AG04449 (cell line): ENCODE data around the gene TRNT1.

Source experiments
- CTCF ChIA-PET: fragments of 350-600 bp; formaldehyde crosslinking; extraction: SDS; loops from one replicate; lab custom pipeline; 2021; ENCODE audit warnings: antibody characterized with exemption; lab: Yijun Ruan, JAX
- POLR2A ChIA-PET: fragments of 400-600, 350-600 bp; formaldehyde crosslinking; extraction: SDS; loops from one replicate; lab custom pipeline; 2020; ENCODE audit warnings: antibody characterized with exemption, inconsistent platforms; lab: Yijun Ruan, JAX
- DNase-seq: peaks from one replicate; pipeline ENCODE4 v3.0.0-alpha.2; 2010; ENCODE audit warnings: low read depth, low spot score
- H3K4me3 ChIP-seq: 2 replicates; pipeline ENCODE4 v1.5.1; 2011; ENCODE audit warnings: low read depth, mild to moderate bottlenecking, control low read depth, low read length
- TF ChIP-seq, protein P1 (sequence below): IDR thresholded peaks from one replicate; pipeline ENCODE4 v1.5.1; 2011; ENCODE audit warnings: mild to moderate bottlenecking, moderate library complexity, low read length, control low read depth, inconsistent platforms; ENCODE audit not compliant: insufficient read depth; ENCODE audit errors: missing control alignments

The TRNT1 gene

DNA sequence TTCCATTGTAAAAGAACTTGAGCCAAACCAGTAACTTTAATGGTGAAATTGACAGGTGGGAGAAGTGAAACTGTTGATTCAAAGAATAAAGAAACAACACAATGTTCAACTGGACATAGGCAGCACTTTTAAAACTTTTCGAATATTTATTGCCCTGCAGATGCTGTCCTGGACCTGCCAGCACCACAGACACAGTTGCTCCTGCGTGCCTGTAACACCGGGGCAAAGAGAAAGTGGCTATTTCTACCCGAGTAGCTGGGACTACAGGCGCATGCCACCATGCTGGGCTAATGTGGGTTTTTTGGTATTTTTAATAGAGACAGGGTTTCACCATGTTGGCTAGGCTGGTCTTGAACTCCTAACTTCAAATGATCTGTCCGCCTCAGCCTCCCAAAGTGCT is 24.0 kb upstream of the TRNT1 start:
- CTCF ChIA-PET = no interaction called here
- no peak for DNase-seq
- POLR2A ChIA-PET = no interaction called here
- no peak overlapping the region for H3K4me3 ChIP-seq
- TF ChIP-seq, protein P1, sequence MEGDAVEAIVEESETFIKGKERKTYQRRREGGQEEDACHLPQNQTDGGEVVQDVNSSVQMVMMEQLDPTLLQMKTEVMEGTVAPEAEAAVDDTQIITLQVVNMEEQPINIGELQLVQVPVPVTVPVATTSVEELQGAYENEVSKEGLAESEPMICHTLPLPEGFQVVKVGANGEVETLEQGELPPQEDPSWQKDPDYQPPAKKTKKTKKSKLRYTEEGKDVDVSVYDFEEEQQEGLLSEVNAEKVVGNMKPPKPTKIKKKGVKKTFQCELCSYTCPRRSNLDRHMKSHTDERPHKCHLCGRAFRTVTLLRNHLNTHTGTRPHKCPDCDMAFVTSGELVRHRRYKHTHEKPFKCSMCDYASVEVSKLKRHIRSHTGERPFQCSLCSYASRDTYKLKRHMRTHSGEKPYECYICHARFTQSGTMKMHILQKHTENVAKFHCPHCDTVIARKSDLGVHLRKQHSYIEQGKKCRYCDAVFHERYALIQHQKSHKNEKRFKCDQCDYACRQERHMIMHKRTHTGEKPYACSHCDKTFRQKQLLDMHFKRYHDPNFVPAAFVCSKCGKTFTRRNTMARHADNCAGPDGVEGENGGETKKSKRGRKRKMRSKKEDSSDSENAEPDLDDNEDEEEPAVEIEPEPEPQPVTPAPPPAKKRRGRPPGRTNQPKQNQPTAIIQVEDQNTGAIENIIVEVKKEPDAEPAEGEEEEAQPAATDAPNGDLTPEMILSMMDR = no peak

DNA sequence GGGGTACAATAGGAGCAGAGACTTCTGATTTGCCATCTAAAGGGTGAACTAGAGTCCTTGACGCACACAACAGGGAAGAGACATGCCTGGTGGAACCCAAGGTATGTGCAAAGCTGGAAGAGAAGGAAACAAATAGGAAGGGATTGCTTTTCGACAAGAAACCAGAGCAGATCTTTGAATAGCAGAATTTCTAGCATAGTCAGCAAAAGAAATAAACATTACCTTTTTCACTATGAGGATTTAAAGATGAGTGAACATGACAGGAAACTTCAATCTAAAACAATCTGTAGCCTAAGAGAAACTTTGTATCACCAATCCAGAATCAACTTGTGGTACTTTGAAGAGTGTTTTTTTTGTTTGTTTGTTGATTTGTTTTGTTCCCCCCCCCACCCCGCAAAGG is 21.5 kb upstream of the TRNT1 start:
- ChIA-PET CTCF (no interaction called here), POLR2A (no interaction called here)
- H3K4me3 ChIP-seq = no peak overlapping the region
- no peak for DNase-seq
- TF ChIP-seq, protein P1 = no peak

DNA sequence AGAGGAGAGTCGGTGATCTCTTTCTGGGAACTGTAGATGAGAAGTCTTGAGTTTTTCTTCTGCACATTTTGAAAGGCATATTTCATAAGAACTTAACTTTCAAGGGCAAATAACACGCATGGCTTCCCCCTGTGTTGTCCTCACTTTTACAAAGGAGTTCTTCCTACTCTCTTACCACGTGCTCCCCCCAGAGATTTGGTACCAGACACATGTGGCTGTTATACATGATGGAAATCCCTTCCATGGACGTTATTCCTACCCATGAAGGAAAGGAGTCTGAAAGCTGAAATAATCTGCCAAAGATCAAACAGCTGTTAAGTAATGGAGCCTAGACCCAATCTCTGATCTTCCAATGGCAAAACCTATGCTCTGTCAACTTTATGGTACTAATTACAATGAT is 20.9 kb upstream of the TRNT1 start:
- ChIA-PET CTCF (no interaction called here), POLR2A (no interaction called here)
- no peak overlapping the region for H3K4me3 ChIP-seq
- TF ChIP-seq, protein P1 = no peak
- no peak for DNase-seq

DNA sequence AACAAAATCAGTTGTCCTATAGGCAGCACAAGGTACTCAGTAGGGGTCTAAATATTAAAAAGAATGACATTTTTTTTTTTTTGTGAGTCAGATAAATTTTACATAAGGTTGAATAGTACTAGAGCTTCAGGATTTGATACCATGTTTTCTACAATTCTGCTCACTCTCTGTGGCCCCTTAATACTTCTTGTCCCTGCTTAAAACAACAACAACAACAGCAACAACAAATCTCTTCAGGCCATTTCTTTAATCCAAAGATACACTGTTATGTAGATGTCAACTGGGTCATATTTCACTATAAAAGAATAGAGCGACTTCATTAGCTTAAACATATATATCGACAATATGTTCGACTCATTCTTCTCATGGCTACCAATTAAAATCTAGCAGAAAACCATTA is 19.6 kb upstream of the TRNT1 start:
- H3K4me3 ChIP-seq = no peak overlapping the region
- CTCF ChIA-PET = no interaction called here
- DNase-seq = no peak
- TF ChIP-seq, protein P1 = no peak
- POLR2A ChIA-PET = no interaction called here

DNA sequence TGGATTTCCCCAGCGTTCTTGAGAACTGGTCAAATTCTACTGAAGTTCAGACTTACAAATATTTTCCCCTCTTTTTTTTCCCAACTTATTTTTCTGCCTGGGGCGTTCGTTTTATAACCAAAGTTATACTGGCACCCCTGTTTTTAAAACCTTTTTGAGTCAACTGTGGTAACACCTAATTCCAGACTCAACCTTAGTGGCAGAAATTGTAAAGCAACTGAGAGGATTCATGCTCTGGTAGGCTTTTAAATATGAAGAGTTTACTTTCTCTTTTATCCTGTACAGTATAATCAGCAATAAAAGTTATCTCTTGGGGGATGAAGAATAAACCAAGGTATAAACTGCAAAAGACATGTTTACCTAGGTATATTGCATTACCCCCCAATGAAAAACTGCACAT is 18.9 kb upstream of the TRNT1 start:
- POLR2A ChIA-PET = no interaction called here
- TF ChIP-seq, protein P1 = no peak
- no peak for DNase-seq
- CTCF ChIA-PET = no interaction called here
- H3K4me3 ChIP-seq = no peak overlapping the region

DNA sequence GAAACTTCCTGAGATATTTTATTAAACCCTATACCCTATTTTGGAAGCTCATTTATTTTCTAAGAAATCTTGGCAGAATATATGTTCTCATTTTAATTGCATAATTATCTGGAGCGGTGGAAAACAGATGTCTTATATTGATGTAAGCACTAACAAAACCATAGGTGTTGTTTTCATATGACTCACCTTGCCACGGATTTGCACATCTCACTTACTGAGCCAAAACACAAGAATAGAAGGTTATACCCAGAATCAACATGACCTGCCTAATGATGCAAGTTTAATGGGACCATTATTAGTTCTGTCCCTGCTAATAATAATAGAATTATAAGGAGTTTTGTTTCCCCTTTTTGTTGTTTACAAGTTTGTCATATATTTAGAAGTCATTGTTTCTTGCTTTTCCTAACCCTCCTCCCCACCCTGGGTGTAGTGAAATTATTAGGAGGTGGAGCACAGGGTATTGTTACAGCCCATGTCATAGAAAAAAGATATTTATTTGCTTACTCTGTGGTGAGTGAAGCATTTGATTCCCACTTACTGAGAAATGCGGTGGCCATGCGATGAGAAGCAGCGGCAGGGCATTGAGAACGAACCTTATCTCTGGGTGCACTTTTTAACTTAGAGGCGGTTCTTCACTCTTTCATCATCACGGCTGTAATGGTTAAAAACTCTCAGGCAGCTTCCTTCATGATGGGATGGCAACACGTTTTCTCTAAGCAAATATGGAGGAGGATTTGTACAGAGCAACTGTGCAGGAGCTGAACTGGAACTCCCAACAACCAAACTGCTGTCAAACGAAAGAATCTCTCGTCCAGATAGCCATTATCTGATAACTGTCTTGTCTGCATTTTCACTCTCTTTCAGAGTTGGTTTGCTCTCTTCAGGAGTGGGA is 17.1 kb upstream of the TRNT1 start:
- no peak overlapping the region for H3K4me3 ChIP-seq
- POLR2A ChIA-PET = no interaction called here
- CTCF ChIA-PET = no interaction called here
- TF ChIP-seq, protein P1 = no peak
- no peak for DNase-seq
